ENCODE measurements around the gene SRI. TPM values are rescaled to one million over a fixed set of nuclear protein-coding genes. Genes with fewer than 3 reads are reported as not detected.

The SRI gene
- total and polyA plus RNA-seq, 4 donors: 20.4 to 70.0 (median 39.6) TPM

GRCh38 chr7:88183051-88183450 is 36.8 kb downstream of the SRI start:
- H3K27me3 ChIP-seq (ENCODE audit: control insufficient read depth in 4 of 4, insufficient read depth in 4 of 4, low read length in 3 of 4): peaks cover 0 to 2% (median 0%) of the 10 kb centered on the region in 4 donors
- DNase-seq (ENCODE audit: low spot score): no peak
- WGBS: 86% methylated on average over 1 of the region's 1 CpG
- no peak for TF ChIP-seq ATF3 (IDR thresholded peaks at IDR 0.05)
- H3K9me3 ChIP-seq (ENCODE audit: control insufficient read depth in 4 of 4, low read length in 3 of 4): no peaks in the 10 kb centered on the region
- H3K27ac ChIP-seq (ENCODE audit: low read depth in 1 of 2, low read length in 2 of 2): no peak overlapping the region
- H3K36me3 ChIP-seq (ENCODE audit: control insufficient read depth in 4 of 4, insufficient read depth in 3 of 4, low read depth in 1 of 4, low read length in 3 of 4): no peaks in the 10 kb centered on the region
- no peaks in the 10 kb centered on the region for H3K4me1 ChIP-seq (ENCODE audit: control insufficient read depth in 4 of 4, insufficient read depth in 4 of 4, low read length in 3 of 4)
- no peak overlapping the region for H3K9ac ChIP-seq (ENCODE audit: low read depth in 1 of 2, low read length in 2 of 2)
- no peak overlapping the region for H3K4me3 ChIP-seq (ENCODE audit: low read depth in 1 of 3, low read length in 3 of 3)

GRCh38 chr7:88176190-88176589 is 43.6 kb downstream of the SRI start:
- Histone ChIP-seq H3K27ac (ENCODE audit: low read depth in 1 of 2, low read length in 2 of 2) (no peak overlapping the region), H3K27me3 (ENCODE audit: control insufficient read depth in 4 of 4, insufficient read depth in 4 of 4, low read length in 3 of 4) (no peaks in the 10 kb centered on the region), H3K36me3 (ENCODE audit: control insufficient read depth in 4 of 4, insufficient read depth in 3 of 4, low read depth in 1 of 4, low read length in 3 of 4) (no peaks in the 10 kb centered on the region), H3K9me3 (ENCODE audit: control insufficient read depth in 4 of 4, low read length in 3 of 4) (no peaks in the 10 kb centered on the region), H3K4me3 (ENCODE audit: low read depth in 1 of 3, low read length in 3 of 3) (no peak overlapping the region), H3K9ac (ENCODE audit: low read depth in 1 of 2, low read length in 2 of 2) (no peak overlapping the region), H3K4me1 (ENCODE audit: control insufficient read depth in 4 of 4, insufficient read depth in 4 of 4, low read length in 3 of 4) (no peaks in the 10 kb centered on the region)
- WGBS: 85% methylated on average over 5 of the region's 5 CpGs
- no peak for DNase-seq (ENCODE audit: low spot score)
- TF ChIP-seq HNF4G (IDR thresholded peaks at IDR 0.05): no peak
- TF ChIP-seq TAF1 (conservative IDR thresholded peaks at IDR 0.05): no peak
- TF ChIP-seq FOXA2 (IDR thresholded peaks at IDR 0.05): no peak

- WGBS: 95% methylated on average over 4 of the region's 4 CpGs
- H3K9me3 ChIP-seq (ENCODE audit: control insufficient read depth in 4 of 4, low read length in 3 of 4): no peaks in the 10 kb centered on the region
- H3K9ac ChIP-seq (ENCODE audit: low read depth in 1 of 2, low read length in 2 of 2): no peak overlapping the region
- TF ChIP-seq MAX (IDR thresholded peaks at IDR 0.05) (no peak), RXRA (IDR thresholded peaks at IDR 0.05) (no peak), SP1 (IDR thresholded peaks at IDR 0.05) (no peak), RAD21 (IDR thresholded peaks at IDR 0.05) (no peak), YY1 (IDR thresholded peaks at IDR 0.05) (no peak), EGR1 (IDR thresholded peaks at IDR 0.05; ENCODE audit: low read depth in 2 of 2) (no peak), FOXA1 (IDR thresholded peaks at IDR 0.05) (no peak)
- no peaks in the 10 kb centered on the region for H3K27me3 ChIP-seq (ENCODE audit: control insufficient read depth in 4 of 4, insufficient read depth in 4 of 4, low read length in 3 of 4)
- H3K4me1 ChIP-seq (ENCODE audit: control insufficient read depth in 4 of 4, insufficient read depth in 4 of 4, low read length in 3 of 4): no peaks in the 10 kb centered on the region
- H3K4me3 ChIP-seq (ENCODE audit: low read depth in 1 of 3, low read length in 3 of 3): no peak overlapping the region
- no peaks in the 10 kb centered on the region for H3K36me3 ChIP-seq (ENCODE audit: control insufficient read depth in 4 of 4, insufficient read depth in 3 of 4, low read depth in 1 of 4, low read length in 3 of 4)
- no peak for DNase-seq (ENCODE audit: low spot score)
- H3K27ac ChIP-seq (ENCODE audit: low read depth in 1 of 2, low read length in 2 of 2): no peak overlapping the region
These were observed 47.0 kb downstream of the SRI start for GRCh38 chr7:88172842-88173241.

GRCh38 chr7:88169717-88170320 is 50.0 kb downstream of the SRI start:
- TF ChIP-seq RAD21 (IDR thresholded peaks at IDR 0.05): peak; percentile 62 to 75
- TF ChIP-seq YY1 (IDR thresholded peaks at IDR 0.05): no peak
- TF ChIP-seq REST (IDR thresholded peaks at IDR 0.05): no peak
- peak; percentile 41 for TF ChIP-seq CTCF (IDR thresholded peaks at IDR 0.05; ENCODE audit: low read depth, low read length, missing input control)
- H3K36me3 ChIP-seq (ENCODE audit: control insufficient read depth in 4 of 4, insufficient read depth in 3 of 4, low read depth in 1 of 4, low read length in 3 of 4): no peaks in the 10 kb centered on the region
- no peak overlapping the region for H3K9ac ChIP-seq (ENCODE audit: low read depth in 1 of 2, low read length in 2 of 2)
- no peaks in the 10 kb centered on the region for H3K9me3 ChIP-seq (ENCODE audit: control insufficient read depth in 4 of 4, low read length in 3 of 4)
- H3K4me3 ChIP-seq (ENCODE audit: low read depth in 1 of 3, low read length in 3 of 3): no peak overlapping the region
- WGBS: 6% methylated on average over 1 of the region's 1 CpG
- H3K27me3 ChIP-seq (ENCODE audit: control insufficient read depth in 4 of 4, insufficient read depth in 4 of 4, low read length in 3 of 4): no peaks in the 10 kb centered on the region
- no peak overlapping the region for H3K27ac ChIP-seq (ENCODE audit: low read depth in 1 of 2, low read length in 2 of 2)
- DNase-seq (ENCODE audit: low spot score): no peak
- H3K4me1 ChIP-seq (ENCODE audit: control insufficient read depth in 4 of 4, insufficient read depth in 4 of 4, low read length in 3 of 4): no peaks in the 10 kb centered on the region
